ENCODE data around the gene LILRB5.
A peak's percentile ranks its signal among the peaks of the same experiment; 100 is the strongest.

LILRB5 gene

GRCh38 chr19:54201980-54202379 is 55.1 kb downstream of the LILRB5 start:
- Histone ChIP-seq H3K4me1 (ENCODE audit: control insufficient read depth, insufficient read depth, low read length) (peaks cover 27% of the 10 kb centered on the region), H3K9ac (ENCODE audit: low read length) (peak overlapping the region; percentile 93), H3K27ac (ENCODE audit: low read depth, low read length) (no peak overlapping the region; the same call in 1 of the 2 replicates), H3K9me3 (ENCODE audit: control insufficient read depth, insufficient read depth, low read depth, low read length) (no peaks in the 10 kb centered on the region), H3K4me3 (ENCODE audit: low read depth, low read length) (peak overlapping the region; percentile 76), H3K36me3 (ENCODE audit: control insufficient read depth, insufficient read depth, low read length) (peaks cover 61% of the 10 kb centered on the region), H3K27me3 (ENCODE audit: control insufficient read depth, insufficient read depth, low read length) (no peaks in the 10 kb centered on the region)

GRCh38 chr19:54201172-54201701 is 55.8 kb downstream of the LILRB5 start:
- peaks cover 24% of the 10 kb centered on the region for H3K4me1 ChIP-seq (ENCODE audit: control insufficient read depth, insufficient read depth, low read length)
- peak overlapping the region; percentile 76 for H3K4me3 ChIP-seq (ENCODE audit: low read depth, low read length)
- no peaks in the 10 kb centered on the region for H3K9me3 ChIP-seq (ENCODE audit: control insufficient read depth, insufficient read depth, low read depth, low read length)
- H3K9ac ChIP-seq (ENCODE audit: low read length), result peak overlapping the region; percentile 93
- peaks cover 53% of the 10 kb centered on the region for H3K36me3 ChIP-seq (ENCODE audit: control insufficient read depth, insufficient read depth, low read length)
- H3K27me3 ChIP-seq (ENCODE audit: control insufficient read depth, insufficient read depth, low read length), result no peaks in the 10 kb centered on the region
- H3K27ac ChIP-seq (ENCODE audit: low read depth, low read length), result peak overlapping the region; percentile 82
